MM.1S (cell line): ENCODE results near the gene ASPRV1.

ENCODE experiments used
- DNase-seq: peaks from one replicate; pipeline ENCODE4 v3.0.0-alpha.2; 2015
- H2AFZ ChIP-seq: fragments of 300-600 bp; sonication (generic); 2 replicates; pipeline ENCODE4 v1.6.0; 2016; ENCODE audit warnings: antibody characterized with exemption, low read length
- H3F3A ChIP-seq: fragments of 300-600 bp; sonication (generic); 2 replicates; pipeline ENCODE4 v1.6.1; 2016; ENCODE audit warnings: mild to moderate bottlenecking, antibody characterized with exemption, low read length, moderate library complexity, mixed read lengths; ENCODE audit not compliant: insufficient read depth
- H3K27ac ChIP-seq: fragments of 300-600 bp; sonication (generic); 2 replicates; pipeline ENCODE4 v1.5.1; 2016; ENCODE audit warnings: mild to moderate bottlenecking, low read length
- H3K27me3 ChIP-seq: fragments of 300-600 bp; sonication (generic); replicated peaks from 2 replicates; pipeline ENCODE4 v1.6.0; 2016; ENCODE audit warnings: low read length; ENCODE audit not compliant: insufficient read depth
- H3K36me3 ChIP-seq: fragments of 300-600 bp; sonication (generic); replicated peaks from 2 replicates; pipeline ENCODE4 v1.6.1; 2016; ENCODE audit warnings: mild to moderate bottlenecking, low read length, mixed read lengths; ENCODE audit not compliant: insufficient read depth
- H3K4me1 ChIP-seq: fragments of 300-600 bp; sonication (generic); 2 replicates; pipeline ENCODE4 v1.6.1; 2016; ENCODE audit warnings: low read length, mixed read lengths
- H3K4me2 ChIP-seq: fragments of 300-600 bp; sonication (generic); 2 replicates; pipeline ENCODE4 v1.6.0; 2016; ENCODE audit warnings: low read depth, low read length
- H3K4me3 ChIP-seq: fragments of 300-600 bp; sonication (generic); 2 replicates; pipeline ENCODE4 v1.5.1; 2016; ENCODE audit warnings: low read length, mixed read lengths
- H3K79me2 ChIP-seq: fragments of 300-600 bp; sonication (generic); 2 replicates; pipeline ENCODE4 v1.6.1; 2016; ENCODE audit warnings: mixed run types, low read length, mixed read lengths
- H3K9ac ChIP-seq: fragments of 300-600 bp; sonication (generic); 2 replicates; pipeline ENCODE4 v1.6.1; 2016; ENCODE audit warnings: low read length, mixed read lengths
- H3K9me2 ChIP-seq: fragments of 300-600 bp; sonication (generic); replicated peaks from 2 replicates; pipeline ENCODE4 v1.6.1; 2016; ENCODE audit warnings: mild to moderate bottlenecking, low read length, mixed read lengths; ENCODE audit not compliant: insufficient read depth
- H3K9me3 ChIP-seq: fragments of 300-600 bp; sonication (generic); replicated peaks from 2 replicates; pipeline ENCODE4 v1.6.1; 2016; ENCODE audit warnings: mild to moderate bottlenecking, low read length, mixed read lengths; ENCODE audit not compliant: insufficient read depth
- H4K20me1 ChIP-seq: fragments of 300-600 bp; sonication (generic); 2 replicates; pipeline ENCODE4 v1.6.1; 2016; ENCODE audit warnings: mild to moderate bottlenecking, low read length, moderate library complexity, mixed read lengths; ENCODE audit not compliant: insufficient read depth
- EZH2 ChIP-seq: fragments of 300-600 bp; sonication (generic); optimal IDR thresholded peaks from 2 replicates; pipeline ENCODE3; 2017; ENCODE audit warnings: low read depth, mild to moderate bottlenecking, antibody characterized with exemption, low read length, mixed read lengths
- EZH2phosphoT487 ChIP-seq: fragments of 300-600 bp; sonication (generic); IDR thresholded peaks from 2 replicates; pipeline ENCODE4 v1.6.1; 2018; ENCODE audit warnings: antibody characterized with exemption, low read length
- TF ChIP-seq, protein P1 (sequence below): fragments of 300-600 bp; sonication (generic); IDR thresholded peaks from 2 replicates; pipeline ENCODE4 v1.5.1; 2016; ENCODE audit warnings: antibody characterized with exemption, low read length, mixed read lengths

Gene ASPRV1

DNA sequence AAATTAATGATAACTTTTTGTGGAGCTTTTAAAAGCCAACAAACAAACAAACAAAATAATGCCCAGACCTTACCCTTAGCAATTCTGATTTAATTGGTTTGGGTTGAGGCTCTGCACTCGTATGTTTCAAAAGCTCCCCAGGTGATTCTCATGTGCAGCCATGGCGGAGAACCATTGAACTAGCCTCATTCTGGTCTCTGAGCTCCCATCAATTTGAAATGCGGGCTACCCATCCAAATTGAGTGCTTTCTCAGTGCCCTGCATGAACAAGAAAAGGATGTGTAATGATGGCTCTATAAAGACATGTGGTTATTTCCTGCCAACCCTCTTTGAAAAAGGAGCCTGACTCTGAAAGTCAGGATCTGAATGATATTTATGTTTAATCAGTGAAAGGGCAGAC, 38.3 kb downstream of the ASPRV1 start:
- Histone ChIP-seq H2AFZ (no peak overlapping the region), H3K4me1 (no peaks in the 10 kb centered on the region), H3K9me3 (no peaks in the 10 kb centered on the region), H3K36me3 (no peaks in the 10 kb centered on the region), H3K9ac (no peak overlapping the region), H3K27ac (no peak overlapping the region), H3K27me3 (no peaks in the 10 kb centered on the region), H4K20me1 (no peaks in the 10 kb centered on the region), H3F3A (no peaks in the 10 kb centered on the region), H3K4me3 (no peak overlapping the region), H3K4me2 (no peak overlapping the region), H3K9me2 (no peaks in the 10 kb centered on the region), H3K79me2 (no peaks in the 10 kb centered on the region)
- DNase-seq, result no peak
- TF ChIP-seq EZH2phosphoT487, result no peak
- TF ChIP-seq, protein P1, sequence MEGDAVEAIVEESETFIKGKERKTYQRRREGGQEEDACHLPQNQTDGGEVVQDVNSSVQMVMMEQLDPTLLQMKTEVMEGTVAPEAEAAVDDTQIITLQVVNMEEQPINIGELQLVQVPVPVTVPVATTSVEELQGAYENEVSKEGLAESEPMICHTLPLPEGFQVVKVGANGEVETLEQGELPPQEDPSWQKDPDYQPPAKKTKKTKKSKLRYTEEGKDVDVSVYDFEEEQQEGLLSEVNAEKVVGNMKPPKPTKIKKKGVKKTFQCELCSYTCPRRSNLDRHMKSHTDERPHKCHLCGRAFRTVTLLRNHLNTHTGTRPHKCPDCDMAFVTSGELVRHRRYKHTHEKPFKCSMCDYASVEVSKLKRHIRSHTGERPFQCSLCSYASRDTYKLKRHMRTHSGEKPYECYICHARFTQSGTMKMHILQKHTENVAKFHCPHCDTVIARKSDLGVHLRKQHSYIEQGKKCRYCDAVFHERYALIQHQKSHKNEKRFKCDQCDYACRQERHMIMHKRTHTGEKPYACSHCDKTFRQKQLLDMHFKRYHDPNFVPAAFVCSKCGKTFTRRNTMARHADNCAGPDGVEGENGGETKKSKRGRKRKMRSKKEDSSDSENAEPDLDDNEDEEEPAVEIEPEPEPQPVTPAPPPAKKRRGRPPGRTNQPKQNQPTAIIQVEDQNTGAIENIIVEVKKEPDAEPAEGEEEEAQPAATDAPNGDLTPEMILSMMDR, result no peak
- TF ChIP-seq EZH2, result no peak

DNA sequence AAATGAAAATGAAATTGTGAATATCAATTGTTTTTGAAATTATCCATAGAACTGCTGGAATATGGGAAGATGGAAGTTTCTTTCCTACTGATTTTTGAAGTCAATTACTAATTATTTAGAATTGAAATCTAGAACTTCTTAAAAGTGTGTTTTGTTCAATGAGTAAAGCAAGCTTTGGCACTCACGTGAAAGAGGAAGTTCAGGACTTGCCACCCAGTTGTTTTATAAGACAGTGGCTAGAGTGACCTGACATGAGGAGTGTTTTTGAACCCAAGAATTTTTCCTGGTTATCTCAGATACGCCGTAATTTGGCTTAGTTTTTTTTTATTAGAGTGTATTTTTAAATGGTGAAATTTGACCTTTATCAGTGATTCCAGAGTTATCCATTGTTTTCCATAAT, 43.0 kb downstream of the ASPRV1 start:
- TF ChIP-seq EZH2phosphoT487 (no peak), EZH2 (no peak)
- TF ChIP-seq, protein P1, result no peak
- H3K4me2 ChIP-seq, result no peak overlapping the region
- no peak overlapping the region for H3K9ac ChIP-seq

DNA sequence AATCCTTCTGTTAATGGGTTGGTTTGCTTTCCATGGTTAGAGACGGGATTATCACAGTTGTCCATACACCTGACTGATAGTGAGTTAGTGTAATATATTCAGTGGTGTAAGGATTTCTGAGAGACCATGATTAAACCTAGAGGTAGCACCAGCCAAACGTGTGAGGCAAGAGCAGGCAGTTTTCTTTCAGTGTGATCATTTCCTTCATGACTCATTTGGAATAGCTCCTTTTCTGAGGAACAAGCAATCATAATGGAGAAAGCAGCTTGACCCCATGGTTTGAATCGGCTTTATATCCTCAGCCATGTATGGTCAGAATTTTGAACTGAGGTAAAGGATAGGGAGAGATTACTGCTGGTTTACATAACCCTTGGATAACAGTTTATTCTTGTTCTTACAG, 43.6 kb downstream of the ASPRV1 start:
- Histone ChIP-seq H3K4me3 (no peak overlapping the region), H3K9ac (no peak overlapping the region)
- DNase-seq, result no peak

More for the DNA sequence above, 43.0 kb downstream of the ASPRV1 start:
- Histone ChIP-seq H3K4me3 (no peak overlapping the region), H3K36me3 (no peaks in the 10 kb centered on the region), H3K9me2 (no peaks in the 10 kb centered on the region), H3F3A (peaks cover 7% of the 10 kb centered on the region; the same call in 1 of the 2 replicates), H3K27ac (no peak overlapping the region), H3K4me1 (peaks cover 9% of the 10 kb centered on the region; the same call in 1 of the 2 replicates), H3K9me3 (no peaks in the 10 kb centered on the region), H4K20me1 (no peaks in the 10 kb centered on the region), H2AFZ (no peak overlapping the region), H3K27me3 (no peaks in the 10 kb centered on the region), H3K79me2 (peaks cover 16% of the 10 kb centered on the region; the same call in 1 of the 2 replicates)
- DNase-seq, result no peak

More for the DNA sequence above, 43.6 kb downstream of the ASPRV1 start:
- no peaks in the 10 kb centered on the region for H3K36me3 ChIP-seq
- TF ChIP-seq EZH2 (no peak), EZH2phosphoT487 (no peak)
- TF ChIP-seq, protein P1, result no peak
- H2AFZ ChIP-seq, result no peak overlapping the region
- H3K4me2 ChIP-seq, result no peak overlapping the region
- no peaks in the 10 kb centered on the region for H3K9me3 ChIP-seq
- H3K27me3 ChIP-seq, result no peaks in the 10 kb centered on the region
- no peaks in the 10 kb centered on the region for H3K9me2 ChIP-seq
- H3F3A ChIP-seq, result peaks cover 7% of the 10 kb centered on the region; the same call in 1 of the 2 replicates
- H3K4me1 ChIP-seq, result peaks cover 9% of the 10 kb centered on the region; the same call in 1 of the 2 replicates
- no peaks in the 10 kb centered on the region for H4K20me1 ChIP-seq
- H3K27ac ChIP-seq, result no peak overlapping the region
- peaks cover 16% of the 10 kb centered on the region; the same call in 1 of the 2 replicates for H3K79me2 ChIP-seq
